A172 (cell line): ENCODE measurements around the gene UBE2QL1. TPM values are rescaled to one million over a fixed set of nuclear protein-coding genes. Genes with fewer than 3 reads are reported as not detected.
"Not testable (repeated sequence)": the region's sequence is repeated elsewhere in the genome, so short reads cannot be mapped to it uniquely, and the experiment has no call there.

Experiments used
- DNase-seq: peaks from one replicate; pipeline ENCODE4 v3.0.0-alpha.2; 2015; ENCODE audit warnings: low spot score
- total RNA-seq: library from RNA; depleted of rRNA; stranded (reverse); fragments of >200 nt; shearing (Covaris generic); gene quantifications from 2 replicates; pipeline ENCODE4 v1.2.3, GENCODE V29; 2014

The UBE2QL1 gene
- total RNA-seq, 1 experiment from 2014 or later: 1.9 TPM

GRCh38 chr5:6496636-6497035 lies 48.0 kb downstream of the UBE2QL1 start:
- DNase-seq: no peak

GRCh38 chr5:6497262-6497661 lies 48.6 kb downstream of the UBE2QL1 start:
- no peak for DNase-seq

GRCh38 chr5:6498968-6499367 lies 50.3 kb downstream of the UBE2QL1 start:
- DNase-seq: no peak

- no peak for DNase-seq
Measured at GRCh38 chr5:6501701-6502100, 53.0 kb downstream of the UBE2QL1 start.

- no peak for DNase-seq
Measured at GRCh38 chr5:6502421-6502820, 53.8 kb downstream of the UBE2QL1 start.

- no peak for DNase-seq
Measured at GRCh38 chr5:6503342-6503741, 54.7 kb downstream of the UBE2QL1 start.

GRCh38 chr5:6504677-6505415 lies 56.2 kb downstream of the UBE2QL1 start:
- peak; percentile 91 for DNase-seq

GRCh38 chr5:6505416-6505755 lies 56.7 kb downstream of the UBE2QL1 start:
- no peak for DNase-seq

- DNase-seq: no peak
Measured at GRCh38 chr5:6505783-6506557, 57.3 kb downstream of the UBE2QL1 start.

- no peak for DNase-seq
Measured at GRCh38 chr5:6506611-6507010, 58.0 kb downstream of the UBE2QL1 start.

- no peak for DNase-seq
Measured at GRCh38 chr5:6508931-6509330, 60.3 kb downstream of the UBE2QL1 start.

- peak; percentile 46 for DNase-seq
Measured at GRCh38 chr5:6510132-6510531, 61.5 kb downstream of the UBE2QL1 start.

- DNase-seq: no peak
Measured at GRCh38 chr5:6510973-6511372, 62.3 kb downstream of the UBE2QL1 start.

GRCh38 chr5:6515812-6516211 lies 67.2 kb downstream of the UBE2QL1 start:
- DNase-seq: not testable (repeated sequence)

GRCh38 chr5:6516823-6517222 lies 68.2 kb downstream of the UBE2QL1 start:
- no peak for DNase-seq

- DNase-seq: peak; percentile 48
Measured at GRCh38 chr5:6517510-6517909, 68.9 kb downstream of the UBE2QL1 start.

- no peak for DNase-seq
Measured at GRCh38 chr5:6518298-6519057, 69.8 kb downstream of the UBE2QL1 start.

GRCh38 chr5:6520201-6520600 lies 71.5 kb downstream of the UBE2QL1 start:
- DNase-seq: no peak

GRCh38 chr5:6522331-6522730 lies 73.7 kb downstream of the UBE2QL1 start:
- no peak for DNase-seq

GRCh38 chr5:6522923-6523322 lies 74.3 kb downstream of the UBE2QL1 start:
- DNase-seq: no peak

GRCh38 chr5:6525422-6525821 lies 76.8 kb downstream of the UBE2QL1 start:
- DNase-seq: no peak

- peak; percentile 61 for DNase-seq
Measured at GRCh38 chr5:6525910-6526309, 77.3 kb downstream of the UBE2QL1 start.
